OCI-LY7 (cell line): ENCODE measurements around the gene FTHL17. TPM values are rescaled to one million over a fixed set of nuclear protein-coding genes. Genes with fewer than 3 reads are reported as not detected.

Experiments used
- BruUV-seq: library from RNA; stranded (reverse); fragments of 400-500 nt; replicated peaks from 2 replicates; lab custom pipeline; 2021; lab: Mats Ljungman, UMichigan
- CTCF ChIA-PET: fragments of 300-600 bp; sonication (Branson Sonifier 250); formaldehyde crosslinking; loops from one replicate; lab custom pipeline; 2022; ENCODE audit warnings: antibody characterized with exemption; ENCODE audit not compliant: unreplicated experiment; lab: Charles Lee
- POLR2A ChIA-PET: fragments of 300-600 bp; sonication (Branson Sonifier 250); formaldehyde crosslinking; loops from one replicate; lab custom pipeline; 2022; ENCODE audit warnings: antibody characterized with exemption; lab: Charles Lee
- DNase-seq: peaks from one replicate; pipeline ENCODE4 v3.0.0-alpha.2; 2015; ENCODE audit warnings: low spot score
- H2AFZ ChIP-seq: fragments of 200-600 bp; sonication (generic), shearing (Covaris generic); 2 replicates; pipeline ENCODE4 v1.6.1; 2014; ENCODE audit warnings: mild to moderate bottlenecking, antibody characterized with exemption, low read length, moderate library complexity
- H3K27ac ChIP-seq: fragments of 200-600 bp; sonication (generic); 2 replicates; pipeline ENCODE4 v1.5.1; 2014; ENCODE audit warnings: mixed run types, low read depth, mild to moderate bottlenecking, moderate library complexity, low read length, inconsistent platforms; ENCODE audit not compliant: poor library complexity, severe bottlenecking
- H3K36me3 ChIP-seq: fragments of 200-600 bp; sonication (generic); 2 replicates; pipeline ENCODE4 v1.6.1; 2014; ENCODE audit warnings: mild to moderate bottlenecking, antibody characterized with exemption, low read length, moderate library complexity, mixed read lengths; ENCODE audit not compliant: insufficient read depth
- H3K4me1 ChIP-seq: fragments of 200-600 bp; sonication (generic); 2 replicates; pipeline ENCODE4 v1.5.1; 2014; ENCODE audit warnings: mild to moderate bottlenecking, low read length; ENCODE audit not compliant: insufficient read depth, poor library complexity, severe bottlenecking
- H3K4me2 ChIP-seq: fragments of 200-600 bp; sonication (generic); 2 replicates; pipeline ENCODE4 v1.6.1; 2014; ENCODE audit warnings: mild to moderate bottlenecking, low read length
- H3K4me3 ChIP-seq: fragments of 200-600 bp; sonication (generic); 2 replicates; pipeline ENCODE4 v1.5.1; 2014; ENCODE audit warnings: mild to moderate bottlenecking, low read depth, low read length; ENCODE audit not compliant: poor library complexity, severe bottlenecking
- H3K79me2 ChIP-seq: fragments of 200-600 bp; sonication (generic); 2 replicates; pipeline ENCODE4 v1.6.1; 2016; ENCODE audit warnings: low read depth, mild to moderate bottlenecking, low read length, moderate library complexity, mixed read lengths; ENCODE audit not compliant: insufficient read depth
- H3K9me2 ChIP-seq: fragments of 200-600 bp; sonication (generic); 2 replicates; pipeline ENCODE4 v1.6.1; 2016; ENCODE audit warnings: mild to moderate bottlenecking, low read length, mixed read lengths; ENCODE audit not compliant: insufficient read depth
- H3K9me3 ChIP-seq: fragments of 200-600 bp; sonication (generic); 2 replicates; pipeline ENCODE4 v1.6.1; 2014; ENCODE audit warnings: mild to moderate bottlenecking, mixed run types, low read length, mixed read lengths
- H4K20me1 ChIP-seq: fragments of 200-600 bp; sonication (generic); 2 replicates; pipeline ENCODE4 v1.6.1; 2014; ENCODE audit warnings: mild to moderate bottlenecking, antibody characterized with exemption, low read length, moderate library complexity, mixed read lengths; ENCODE audit not compliant: insufficient read depth
- CTCF ChIP-seq: fragments of 200-600 bp; sonication (generic); conservative IDR thresholded peaks from 2 replicates; pipeline ENCODE4 v1.5.1; 2014; ENCODE audit warnings: mild to moderate bottlenecking, antibody characterized with exemption, low read length, moderate library complexity, mixed read lengths
- EZH2phosphoT487 ChIP-seq: fragments of 200-600 bp; sonication (generic); IDR thresholded peaks from 2 replicates; pipeline ENCODE4 v1.6.1; 2018; ENCODE audit warnings: low read depth, borderline replicate concordance, mild to moderate bottlenecking, mixed run types, antibody characterized with exemption, low read length, moderate library complexity, mixed read lengths
- intact Hi-C: fragments of 100-400 bp; cut with micrococcal nuclease; formaldehyde crosslinking; loops from one replicate; pipeline ENCODE4 v1.10.0; 2022; ENCODE audit not compliant: unreplicated experiment
- total RNA-seq, 2 experiments: library from RNA; depleted of rRNA in 1 of 2; stranded (reverse); fragments of >200 nt in 1 of 2; shearing (Covaris generic) in 1 of 2; gene quantifications; 2 replicates each; pipeline ENCODE4 v1.2.3, GENCODE V29; 2014 to 2022

Gene FTHL17
- total RNA-seq, 2 experiments from 2014 or later: not detected

- H3K36me3 ChIP-seq: no peaks in the 10 kb centered on the region
- no peak for DNase-seq
- intact Hi-C loops: no loop called here
Observed at GRCh38 chrX:31070057-31070468, 1.8 kb downstream of the FTHL17 start.

GRCh38 chrX:31063114-31063513 lies 8.7 kb downstream of the FTHL17 start:
- Histone ChIP-seq H2AFZ (no peak overlapping the region), H3K36me3 (no peaks in the 10 kb centered on the region), H3K9me2 (no peaks in the 10 kb centered on the region), H3K79me2 (no peaks in the 10 kb centered on the region), H3K27ac (no peak overlapping the region), H3K4me3 (no peak overlapping the region), H3K4me2 (no peak overlapping the region), H3K9me3 (no peaks in the 10 kb centered on the region), H4K20me1 (no peaks in the 10 kb centered on the region), H3K4me1 (no peaks in the 10 kb centered on the region)
- no TSS peak for BruUV-seq
- DNase-seq: no peak
- intact Hi-C loops: no loop called here
- ChIA-PET POLR2A (no interaction called here), CTCF (no interaction called here)
- no peak for TF ChIP-seq EZH2phosphoT487

More at GRCh38 chrX:31070057-31070468, 1.8 kb downstream of the FTHL17 start:
- H3K9me2 ChIP-seq: no peaks in the 10 kb centered on the region
- CTCF ChIA-PET: interaction anchor here (0.6 to 1.3 kb wide), 2 partner anchors 17 to 31 kb away, joined by 3 read pairs; no protein-coding TSS in a partner anchor
- no peak overlapping the region for H2AFZ ChIP-seq
- no peak overlapping the region for H3K4me3 ChIP-seq
- H3K9me3 ChIP-seq: no peaks in the 10 kb centered on the region
- no peaks in the 10 kb centered on the region for H4K20me1 ChIP-seq
- POLR2A ChIA-PET: interaction anchor here (0.6 kb wide), 1 partner anchor 234 kb away, joined by 3 read pairs; no protein-coding TSS in a partner anchor
- no TSS peak for BruUV-seq
- H3K4me1 ChIP-seq: no peaks in the 10 kb centered on the region
- H3K27ac ChIP-seq: no peak overlapping the region
- H3K4me2 ChIP-seq: no peak overlapping the region
- TF ChIP-seq EZH2phosphoT487: no peak
- no peak for TF ChIP-seq CTCF
- no peaks in the 10 kb centered on the region for H3K79me2 ChIP-seq

GRCh38 chrX:31061091-31061490 lies 10.8 kb downstream of the FTHL17 start:
- Histone ChIP-seq H3K4me3 (no peak overlapping the region), H3K9me2 (no peaks in the 10 kb centered on the region), H3K27ac (no peak overlapping the region), H3K9me3 (no peaks in the 10 kb centered on the region), H2AFZ (no peak overlapping the region), H4K20me1 (no peaks in the 10 kb centered on the region), H3K36me3 (no peaks in the 10 kb centered on the region), H3K79me2 (no peaks in the 10 kb centered on the region), H3K4me2 (no peak overlapping the region), H3K4me1 (no peaks in the 10 kb centered on the region)
- BruUV-seq: no TSS peak
- ChIA-PET POLR2A (no interaction called here), CTCF (no interaction called here)
- TF ChIP-seq EZH2phosphoT487 (no peak), CTCF (no peak)
- intact Hi-C loops: no loop called here
- DNase-seq: no peak
